ENCODE data around the gene CCDC85C. TPM values are rescaled to one million over a fixed set of nuclear protein-coding genes. Genes with fewer than 3 reads are reported as not detected.

Gene CCDC85C
- total RNA-seq, 1 experiment from 2014 or later, result 42.3 TPM

- RAD21 ChIA-PET (ENCODE audit: low non-redundant PET in 1 of 2, low total read pairs in 2 of 2, uncharacterized antibody in 2 of 2, unreplicated experiment in 2 of 2), result no interaction called here
- no peaks in the 10 kb centered on the region for H4K20me1 ChIP-seq (ENCODE audit: insufficient read depth)
- no peak for ATAC-seq
- peaks cover 4% of the 10 kb centered on the region; the same call in 1 of the 2 replicates for H3K79me2 ChIP-seq (ENCODE audit: insufficient read depth, low read length)
- H3K4me2 ChIP-seq (ENCODE audit: low read length), result no peak overlapping the region
- no peak overlapping the region for H3K4me3 ChIP-seq (replicated peaks in 1 of 2; ENCODE audit: low read depth in 1 of 2, low read length in 2 of 2)
- H3K27me3 ChIP-seq (ENCODE audit: insufficient read depth, low read length), result no peaks in the 10 kb centered on the region
- no TSS peak for BruUV-seq (replicated peaks)
- POLR2A ChIA-PET, result no interaction called here
- no peak overlapping the region for H3K27ac ChIP-seq (ENCODE audit: low read depth, low read length)
- peaks cover 0 to 8% of the 10 kb centered on the region in 2 experiments; a peak in 2 of 4 replicates for H3K36me3 ChIP-seq (ENCODE audit: control insufficient read depth in 1 of 2, insufficient read depth in 2 of 2, low read length in 2 of 2)
- TF ChIP-seq EZH2phosphoT487 (IDR thresholded peaks at IDR 0.05; ENCODE audit: borderline replicate concordance), result no peak
- no peak for TF ChIP-seq SIN3A (IDR thresholded peaks at IDR 0.05; ENCODE audit: low read depth)
- TF ChIP-seq JUND (IDR thresholded peaks at IDR 0.05), result no peak
- TF ChIP-seq EGR1 (IDR thresholded peaks at IDR 0.05; ENCODE audit: low read depth), result no peak
- TF ChIP-seq, protein P1, sequence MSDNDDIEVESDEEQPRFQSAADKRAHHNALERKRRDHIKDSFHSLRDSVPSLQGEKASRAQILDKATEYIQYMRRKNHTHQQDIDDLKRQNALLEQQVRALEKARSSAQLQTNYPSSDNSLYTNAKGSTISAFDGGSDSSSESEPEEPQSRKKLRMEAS (IDR thresholded peaks at IDR 0.05), result no peak
- no peak for TF ChIP-seq CTCF (IDR thresholded peaks at IDR 0.05 in 2 of 3, conservative IDR thresholded peaks at IDR 0.05 in 1 of 3; ENCODE audit: borderline replicate concordance in 1 of 3, insufficient read depth in 1 of 3, low read depth in 2 of 3, low read length in 2 of 3)
- TF ChIP-seq, protein P2, sequence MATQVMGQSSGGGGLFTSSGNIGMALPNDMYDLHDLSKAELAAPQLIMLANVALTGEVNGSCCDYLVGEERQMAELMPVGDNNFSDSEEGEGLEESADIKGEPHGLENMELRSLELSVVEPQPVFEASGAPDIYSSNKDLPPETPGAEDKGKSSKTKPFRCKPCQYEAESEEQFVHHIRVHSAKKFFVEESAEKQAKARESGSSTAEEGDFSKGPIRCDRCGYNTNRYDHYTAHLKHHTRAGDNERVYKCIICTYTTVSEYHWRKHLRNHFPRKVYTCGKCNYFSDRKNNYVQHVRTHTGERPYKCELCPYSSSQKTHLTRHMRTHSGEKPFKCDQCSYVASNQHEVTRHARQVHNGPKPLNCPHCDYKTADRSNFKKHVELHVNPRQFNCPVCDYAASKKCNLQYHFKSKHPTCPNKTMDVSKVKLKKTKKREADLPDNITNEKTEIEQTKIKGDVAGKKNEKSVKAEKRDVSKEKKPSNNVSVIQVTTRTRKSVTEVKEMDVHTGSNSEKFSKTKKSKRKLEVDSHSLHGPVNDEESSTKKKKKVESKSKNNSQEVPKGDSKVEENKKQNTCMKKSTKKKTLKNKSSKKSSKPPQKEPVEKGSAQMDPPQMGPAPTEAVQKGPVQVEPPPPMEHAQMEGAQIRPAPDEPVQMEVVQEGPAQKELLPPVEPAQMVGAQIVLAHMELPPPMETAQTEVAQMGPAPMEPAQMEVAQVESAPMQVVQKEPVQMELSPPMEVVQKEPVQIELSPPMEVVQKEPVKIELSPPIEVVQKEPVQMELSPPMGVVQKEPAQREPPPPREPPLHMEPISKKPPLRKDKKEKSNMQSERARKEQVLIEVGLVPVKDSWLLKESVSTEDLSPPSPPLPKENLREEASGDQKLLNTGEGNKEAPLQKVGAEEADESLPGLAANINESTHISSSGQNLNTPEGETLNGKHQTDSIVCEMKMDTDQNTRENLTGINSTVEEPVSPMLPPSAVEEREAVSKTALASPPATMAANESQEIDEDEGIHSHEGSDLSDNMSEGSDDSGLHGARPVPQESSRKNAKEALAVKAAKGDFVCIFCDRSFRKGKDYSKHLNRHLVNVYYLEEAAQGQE (IDR thresholded peaks at IDR 0.05; ENCODE audit: low read depth), result no peak
- TF ChIP-seq POLR2AphosphoS5 (IDR thresholded peaks at IDR 0.05; ENCODE audit: low read depth, low read length), result no peak
- no peak for TF ChIP-seq ELF1 (IDR thresholded peaks at IDR 0.05; ENCODE audit: borderline replicate concordance, low read depth)
- TF ChIP-seq CBX3 (IDR thresholded peaks at IDR 0.05; ENCODE audit: low read depth), result no peak
- TF ChIP-seq CEBPB (IDR thresholded peaks at IDR 0.05; ENCODE audit: low read depth), result no peak
- no peak for TF ChIP-seq TCF7L2 (IDR thresholded peaks at IDR 0.05; ENCODE audit: borderline replicate concordance, extremely low read depth, insufficient read depth, insufficient read length)
- TF ChIP-seq, protein P3, sequence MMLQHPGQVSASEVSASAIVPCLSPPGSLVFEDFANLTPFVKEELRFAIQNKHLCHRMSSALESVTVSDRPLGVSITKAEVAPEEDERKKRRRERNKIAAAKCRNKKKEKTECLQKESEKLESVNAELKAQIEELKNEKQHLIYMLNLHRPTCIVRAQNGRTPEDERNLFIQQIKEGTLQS (IDR thresholded peaks at IDR 0.05), result no peak
- no peaks in the 10 kb centered on the region for H3K9me2 ChIP-seq (ENCODE audit: insufficient read depth)
- H2AFZ ChIP-seq (ENCODE audit: low read depth, low read length, poor library complexity, severe bottlenecking), result no peak overlapping the region
- intact Hi-C loops (cut with micrococcal nuclease), result no loop called here
- no peak for DNase-seq (ENCODE audit: low read depth, low spot score)
- no peak overlapping the region for H3K9ac ChIP-seq (ENCODE audit: low read length)
- H3K9me3 ChIP-seq (ENCODE audit: control insufficient read depth in 1 of 2, insufficient read depth in 1 of 2, low read depth in 1 of 2, low read length in 2 of 2), result no peaks in the 10 kb centered on the region
- CTCF ChIA-PET, result no interaction called here
- no peaks in the 10 kb centered on the region; a peak in 2 of 4 replicates for H3K4me1 ChIP-seq (ENCODE audit: control insufficient read depth in 1 of 2, insufficient read depth in 2 of 2, low read length in 2 of 2)
These were observed 89.3 kb downstream of the CCDC85C start for GRCh38 chr14:99514552-99515300.

All from HCT116 (cell line).